ENCODE results near the gene CRMP1. TPM values are rescaled to one million over a fixed set of nuclear protein-coding genes. Genes with fewer than 3 reads are reported as not detected.

The CRMP1 gene
- total RNA-seq, 4 donors from 2014 or later: 0.62 to 4.3 (median 1.6) TPM

GRCh38 chr4:5827108-5828004, 65.5 kb downstream of the CRMP1 start:
- Histone ChIP-seq H3K9me3 (no peaks in the 10 kb centered on the region), H3K27ac (no peak overlapping the region), H3K4me3 (no peak overlapping the region), H3K27me3 (no peaks in the 10 kb centered on the region), H3K36me3 (peaks cover 0 to 12% of the 10 kb centered on the region in 2 donors), H3K4me1 (peaks cover 0 to 16% (median 2%) of the 10 kb centered on the region in 3 donors)
- ATAC-seq: no peak
- no peak for TF ChIP-seq CTCF (IDR thresholded peaks at IDR 0.05)
- TF ChIP-seq EP300 (IDR thresholded peaks at IDR 0.05): no peak
- no peak for TF ChIP-seq POLR2A (IDR thresholded peaks at IDR 0.05)
- TF ChIP-seq POLR2AphosphoS5 (IDR thresholded peaks at IDR 0.05): no peak
- 50 to 56% methylated on average over 2 to 3 of the region's 19 CpGs for WGBS, 2 donors (ENCODE audit: low coverage in 1 of 2)

GRCh38 chr4:5826437-5827107, 66.3 kb downstream of the CRMP1 start:
- Histone ChIP-seq H3K27ac (no peak overlapping the region), H3K4me3 (no peak overlapping the region), H3K36me3 (peaks cover 0 to 16% of the 10 kb centered on the region in 2 donors), H3K27me3 (no peaks in the 10 kb centered on the region), H3K4me1 (peaks cover 0 to 16% (median 2%) of the 10 kb centered on the region in 3 donors), H3K9me3 (no peaks in the 10 kb centered on the region)
- WGBS, 2 donors (ENCODE audit: low coverage in 1 of 2): 70 to 75% methylated on average over 2 to 3 of the region's 5 CpGs
- TF ChIP-seq POLR2A (IDR thresholded peaks at IDR 0.05) (no peak), CTCF (IDR thresholded peaks at IDR 0.05) (no peak)
- no peak for ATAC-seq

- Histone ChIP-seq H3K9me3 (no peaks in the 10 kb centered on the region), H3K27ac (no peak overlapping the region), H3K4me1 (peaks cover 0 to 16% (median 2%) of the 10 kb centered on the region in 3 donors), H3K27me3 (no peaks in the 10 kb centered on the region), H3K4me3 (no peak overlapping the region), H3K36me3 (peaks cover 0 to 24% of the 10 kb centered on the region in 2 donors)
- 88 to 92% methylated on average over 11 to 12 of the region's 19 CpGs for WGBS, 2 donors (ENCODE audit: low coverage in 1 of 2)
- ATAC-seq: no peak
- TF ChIP-seq POLR2A (IDR thresholded peaks at IDR 0.05) (no peak), EP300 (IDR thresholded peaks at IDR 0.05) (no peak), POLR2AphosphoS5 (IDR thresholded peaks at IDR 0.05) (no peak), CTCF (IDR thresholded peaks at IDR 0.05) (no peak)
Measured at GRCh38 chr4:5825321-5826041, 67.4 kb downstream of the CRMP1 start.

- no peaks in the 10 kb centered on the region for H3K9me3 ChIP-seq
- H3K36me3 ChIP-seq: peaks cover 0 to 33% of the 10 kb centered on the region in 2 donors
- WGBS, 2 donors (ENCODE audit: low coverage in 1 of 2): 74 to 79% methylated on average over 5 to 6 of the region's 6 CpGs
- no peak for TF ChIP-seq POLR2A (IDR thresholded peaks at IDR 0.05)
- peak in 2 of 4 experiments; percentile 7 to 16 for TF ChIP-seq CTCF (IDR thresholded peaks at IDR 0.05)
- no peak overlapping the region for H3K27ac ChIP-seq
- H3K4me1 ChIP-seq: peaks cover 0 to 16% (median 2%) of the 10 kb centered on the region in 3 donors
- no peaks in the 10 kb centered on the region for H3K27me3 ChIP-seq
- ATAC-seq: no peak
- H3K4me3 ChIP-seq: no peak overlapping the region
Measured at GRCh38 chr4:5824635-5825034, 68.3 kb downstream of the CRMP1 start.

All from gastroesophageal sphincter (tissue), 4 donors.